Trophoblast cell (in vitro differentiated cells and primary cell): Measurements from ENCODE around the gene NFAT5.
"Not testable (repeated sequence)": the region's sequence is repeated elsewhere in the genome, so short reads cannot be mapped to it uniquely, and the experiment has no call there.

ENCODE experiments used
- DNase-seq, 2 donors: peaks; one replicate each; pipeline ENCODE4 v3.0.0-alpha.2; 2016
- H2AFZ ChIP-seq: 2 replicates; pipeline ENCODE4 v1.6.1; 2013; ENCODE audit warnings: low read length, moderate library complexity, mild to moderate bottlenecking; ENCODE audit not compliant: insufficient read depth, poor library complexity
- H2AK5ac ChIP-seq: 2 replicates; pipeline ENCODE4 v1.6.1; 2013; ENCODE audit warnings: mild to moderate bottlenecking, low read length
- H2BK120ac ChIP-seq: 2 replicates; pipeline ENCODE4 v1.6.1; 2013; ENCODE audit warnings: low read length, mild to moderate bottlenecking, moderate library complexity; ENCODE audit not compliant: insufficient read depth, poor library complexity
- H2BK12ac ChIP-seq: 2 replicates; pipeline ENCODE4 v1.6.1; 2013; ENCODE audit warnings: mild to moderate bottlenecking, low read length, moderate library complexity
- H2BK5ac ChIP-seq: 2 replicates; pipeline ENCODE4 v1.6.1; 2013; ENCODE audit warnings: low read length, low read depth, moderate library complexity, mild to moderate bottlenecking; ENCODE audit not compliant: poor library complexity
- H3K14ac ChIP-seq: 2 replicates; pipeline ENCODE4 v1.6.1; 2013; ENCODE audit warnings: mild to moderate bottlenecking, low read length
- H3K18ac ChIP-seq: 2 replicates; pipeline ENCODE4 v1.6.1; 2013; ENCODE audit warnings: mild to moderate bottlenecking, low read length
- H3K23ac ChIP-seq: 2 replicates; pipeline ENCODE4 v1.6.1; 2013; ENCODE audit warnings: low read length
- H3K27ac ChIP-seq: 2 replicates; pipeline ENCODE4 v1.5.1; 2013; ENCODE audit warnings: low read depth, mild to moderate bottlenecking, inconsistent platforms, low read length, moderate library complexity
- H3K27me3 ChIP-seq: 2 replicates; pipeline ENCODE4 v1.6.1; 2013; ENCODE audit warnings: inconsistent platforms, mild to moderate bottlenecking, low read length, moderate library complexity; ENCODE audit not compliant: insufficient read depth
- H3K36me3 ChIP-seq, 2 experiments: 1 replicate in 1 of 2; 2 replicates in 1 of 2; pipeline ENCODE4 v1.6.1; 2013; ENCODE audit warnings: low read length in 2 of 2, mild to moderate bottlenecking in 2 of 2, moderate library complexity in 1 of 2; ENCODE audit not compliant: insufficient read depth in 2 of 2, control insufficient read depth in 1 of 2
- H3K4ac ChIP-seq: 2 replicates; pipeline ENCODE4 v1.6.1; 2013; ENCODE audit warnings: low read depth, mild to moderate bottlenecking, low read length, moderate library complexity
- H3K4me1 ChIP-seq, 2 experiments: 1 replicate in 1 of 2; 2 replicates in 1 of 2; pipeline ENCODE4 v1.6.1; 2013; ENCODE audit warnings: low read length in 2 of 2, mild to moderate bottlenecking in 2 of 2, moderate library complexity in 1 of 2; ENCODE audit not compliant: insufficient read depth in 2 of 2, control insufficient read depth in 1 of 2
- H3K4me2 ChIP-seq: 2 replicates; pipeline ENCODE4 v1.6.1; 2013; ENCODE audit warnings: inconsistent platforms, mild to moderate bottlenecking, low read length, moderate library complexity
- H3K4me3 ChIP-seq: 2 replicates; pipeline ENCODE4 v1.5.1; 2013; ENCODE audit warnings: mild to moderate bottlenecking, low read depth, low read length, inconsistent platforms
- H3K79me1 ChIP-seq: one replicate; pipeline ENCODE4 v1.6.1; 2013; ENCODE audit warnings: low read length
- H3K79me2 ChIP-seq: 2 replicates; pipeline ENCODE4 v1.6.1; 2013; ENCODE audit warnings: low read length, mild to moderate bottlenecking; ENCODE audit not compliant: control insufficient read depth, insufficient read depth, poor library complexity
- H3K9ac ChIP-seq: 2 replicates; pipeline ENCODE4 v1.6.1; 2013; ENCODE audit warnings: mild to moderate bottlenecking, low read length
- H3K9me3 ChIP-seq: 2 replicates; pipeline ENCODE4 v1.6.1; 2013; ENCODE audit warnings: low read depth, mild to moderate bottlenecking, control low read depth, inconsistent platforms, low read length; ENCODE audit not compliant: insufficient read depth
- H4K12ac ChIP-seq: 2 replicates; pipeline ENCODE4 v1.6.1; 2013; ENCODE audit warnings: low read depth, mild to moderate bottlenecking, low read length, moderate library complexity
- H4K8ac ChIP-seq: 2 replicates; pipeline ENCODE4 v1.6.1; 2013; ENCODE audit warnings: low read depth, mild to moderate bottlenecking, low read length, moderate library complexity
- H4K91ac ChIP-seq: one replicate; pipeline ENCODE4 v1.6.1; 2013; ENCODE audit warnings: low read depth, mild to moderate bottlenecking, low read length, moderate library complexity
- WGBS: extraction: QIAGEN DNeasy Blood & Tissue Kit; methylation state at CpG from one replicate; pipeline ENCODE4 v1.1.7; 2013; ENCODE audit warnings: missing lambda C conversion rate; ENCODE audit not compliant: insufficient read length, insufficient coverage; ENCODE audit errors: extremely low coverage; 5-methylcytosine and 5-hydroxymethylcytosine counted together

Gene NFAT5

GRCh38 chr16:69537706-69538080, 28.1 kb upstream of the NFAT5 start:
- Histone ChIP-seq H3K4me1 (peaks cover 2 to 5% of the 10 kb centered on the region in 2 experiments), H3K23ac (no peak overlapping the region), H3K4me3 (no peak overlapping the region), H3K14ac (no peak overlapping the region), H3K36me3 (no peaks in the 10 kb centered on the region), H4K12ac (no peak overlapping the region), H2AFZ (no peak overlapping the region), H2BK12ac (no peak overlapping the region), H3K4ac (no peak overlapping the region), H4K8ac (no peak overlapping the region), H2BK120ac (no peak overlapping the region), H2AK5ac (no peak overlapping the region), H3K27ac (no peak overlapping the region), H3K9me3 (no peaks in the 10 kb centered on the region), H2BK5ac (no peak overlapping the region), H3K9ac (no peak overlapping the region), H3K79me2 (no peaks in the 10 kb centered on the region), H4K91ac (no peak overlapping the region), H3K79me1 (peaks cover 2% of the 10 kb centered on the region), H3K18ac (no peak overlapping the region), H3K27me3 (no peaks in the 10 kb centered on the region), H3K4me2 (no peak overlapping the region)
- WGBS, result no CpG with 5 or more reads among the region's 2 CpGs
- DNase-seq, result no peak

DNA sequence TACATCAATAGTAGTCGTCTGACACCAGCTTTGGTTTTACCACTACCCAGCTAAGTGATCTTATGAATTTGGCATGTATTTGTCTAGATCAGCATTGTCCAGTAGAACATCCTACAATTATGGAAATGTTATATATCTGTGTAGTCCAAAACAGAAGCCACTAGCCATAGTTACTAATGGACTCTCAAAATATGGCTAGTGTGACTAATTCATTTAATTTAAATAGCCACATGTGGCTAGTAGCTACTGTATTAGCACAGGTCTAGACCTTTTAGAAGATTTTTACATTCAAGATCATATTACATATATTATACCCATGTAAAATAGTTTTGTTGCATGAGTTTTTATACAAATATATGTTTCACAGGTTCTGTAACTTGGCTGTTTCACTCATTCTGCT, 27.0 kb upstream of the NFAT5 start:
- H3K9me3 ChIP-seq, result no peaks in the 10 kb centered on the region
- no peak overlapping the region for H3K14ac ChIP-seq
- H2AK5ac ChIP-seq, result no peak overlapping the region
- H2AFZ ChIP-seq, result no peak overlapping the region
- H3K4me3 ChIP-seq, result no peak overlapping the region
- H3K9ac ChIP-seq, result no peak overlapping the region
- H3K23ac ChIP-seq, result no peak overlapping the region
- H3K18ac ChIP-seq, result no peak overlapping the region
- no peaks in the 10 kb centered on the region for H3K27me3 ChIP-seq
- WGBS, result no CpG with 5 or more reads among the region's 1 CpG
- no peaks in the 10 kb centered on the region for H3K4me1 ChIP-seq
- H3K4me2 ChIP-seq, result no peak overlapping the region
- no peak overlapping the region for H2BK120ac ChIP-seq
- H4K12ac ChIP-seq, result no peak overlapping the region
- no peak overlapping the region for H2BK12ac ChIP-seq
- no peaks in the 10 kb centered on the region for H3K79me1 ChIP-seq
- no peaks in the 10 kb centered on the region for H3K79me2 ChIP-seq
- no peak overlapping the region for H2BK5ac ChIP-seq
- H3K36me3 ChIP-seq, result no peaks in the 10 kb centered on the region
- no peak overlapping the region for H4K8ac ChIP-seq
- H3K27ac ChIP-seq, result no peak overlapping the region
- H3K4ac ChIP-seq, result no peak overlapping the region
- no peak for DNase-seq
- no peak overlapping the region for H4K91ac ChIP-seq

GRCh38 chr16:69542974-69543373, 22.8 kb upstream of the NFAT5 start:
- no peaks in the 10 kb centered on the region for H3K36me3 ChIP-seq
- no peak overlapping the region for H2BK12ac ChIP-seq
- H3K23ac ChIP-seq, result no peak overlapping the region
- no peaks in the 10 kb centered on the region for H3K4me1 ChIP-seq
- H4K8ac ChIP-seq, result no peak overlapping the region
- no peak overlapping the region for H2BK120ac ChIP-seq
- H3K18ac ChIP-seq, result no peak overlapping the region
- H3K4ac ChIP-seq, result no peak overlapping the region
- H3K4me2 ChIP-seq, result no peak overlapping the region
- no peaks in the 10 kb centered on the region for H3K79me2 ChIP-seq
- H3K27ac ChIP-seq, result no peak overlapping the region
- no peak overlapping the region for H4K91ac ChIP-seq
- no peaks in the 10 kb centered on the region for H3K79me1 ChIP-seq
- no peak overlapping the region for H2AFZ ChIP-seq
- no peak overlapping the region for H3K14ac ChIP-seq
- H4K12ac ChIP-seq, result no peak overlapping the region
- no peak overlapping the region for H3K9ac ChIP-seq
- no peaks in the 10 kb centered on the region for H3K27me3 ChIP-seq
- DNase-seq, result no peak
- H3K4me3 ChIP-seq, result no peak overlapping the region
- H3K9me3 ChIP-seq, result no peaks in the 10 kb centered on the region
- no peak overlapping the region for H2AK5ac ChIP-seq
- H2BK5ac ChIP-seq, result no peak overlapping the region

- Histone ChIP-seq H2AK5ac (no peak overlapping the region), H4K12ac (no peak overlapping the region), H3K27me3 (no peaks in the 10 kb centered on the region), H2AFZ (no peak overlapping the region), H2BK12ac (no peak overlapping the region), H3K14ac (no peak overlapping the region), H3K4ac (no peak overlapping the region), H3K9ac (no peak overlapping the region), H4K91ac (no peak overlapping the region), H3K79me1 (no peaks in the 10 kb centered on the region), H3K36me3 (no peaks in the 10 kb centered on the region), H3K18ac (no peak overlapping the region), H3K27ac (no peak overlapping the region), H3K4me3 (no peak overlapping the region), H2BK120ac (no peak overlapping the region), H3K79me2 (no peaks in the 10 kb centered on the region), H3K9me3 (no peaks in the 10 kb centered on the region), H3K4me1 (no peaks in the 10 kb centered on the region), H3K4me2 (no peak overlapping the region), H4K8ac (no peak overlapping the region), H3K23ac (no peak overlapping the region), H2BK5ac (no peak overlapping the region)
- no peak for DNase-seq
- WGBS, result no CpG with 5 or more reads among the region's 3 CpGs
Observed at GRCh38 chr16:69544088-69544487, 21.7 kb upstream of the NFAT5 start.

- not testable (repeated sequence) for H3K36me3 ChIP-seq, H4K12ac ChIP-seq, H3K4ac ChIP-seq, H2AK5ac ChIP-seq, H3K4me2 ChIP-seq, H3K9me3 ChIP-seq, H2BK120ac ChIP-seq, H3K23ac ChIP-seq, H2BK12ac ChIP-seq, H4K91ac ChIP-seq, H3K79me1 ChIP-seq, H3K27ac ChIP-seq, H2BK5ac ChIP-seq, H3K4me1 ChIP-seq, H3K14ac ChIP-seq, H3K18ac ChIP-seq, H3K4me3 ChIP-seq, H4K8ac ChIP-seq, H3K27me3 ChIP-seq, H2AFZ ChIP-seq, H3K9ac ChIP-seq, DNase-seq, H3K79me2 ChIP-seq
- no CpG with 5 or more reads among the region's 6 CpGs for WGBS
Observed at GRCh38 chr16:69546663-69547062, 19.1 kb upstream of the NFAT5 start.
